Measurements from ENCODE around the gene CYBC1. TPM values are rescaled to one million over a fixed set of nuclear protein-coding genes. Genes with fewer than 3 reads are reported as not detected.
"Not testable (repeated sequence)": the region's sequence is repeated elsewhere in the genome, so short reads cannot be mapped to it uniquely, and the experiment has no call there.

Gene CYBC1
- total and polyA plus RNA-seq, 2 of the 8 experiments (the other 6 are each of a cell fraction or from before 2014, with no cell fraction given): 74.6 to 81.4 TPM

DNA sequence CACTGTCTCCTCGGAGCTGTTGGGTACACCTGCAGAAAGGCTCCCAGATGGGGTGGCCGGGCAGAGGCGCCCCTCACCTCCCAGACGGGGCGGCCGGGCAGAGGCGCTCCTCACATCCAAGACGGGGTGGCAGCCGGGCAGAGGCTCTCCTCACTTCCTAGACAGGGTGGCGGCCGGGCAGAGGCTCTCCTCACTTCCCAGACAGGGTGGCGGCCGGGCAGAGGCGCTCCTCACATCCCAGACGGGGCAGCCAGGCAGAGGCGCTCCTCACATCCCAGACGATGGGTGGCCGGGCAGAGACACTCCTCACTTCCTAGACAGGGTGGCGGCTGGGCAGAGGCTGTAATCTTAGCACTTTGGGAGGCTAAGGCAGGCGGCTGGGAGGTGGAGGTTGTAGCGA, 3.2 kb upstream of the CYBC1 start:
- peak in 1 of 2 experiments; percentile 8; a peak in 1 of 3 replicates for TF ChIP-seq EP300 (IDR thresholded peaks at IDR 0.05; ENCODE audit: borderline replicate concordance in 1 of 2, low read depth in 2 of 2, low read length in 2 of 2)
- Histone ChIP-seq H3K9me3 (ENCODE audit: insufficient read depth in 2 of 2, low read depth in 1 of 2, low read length in 1 of 2) (peaks cover 2 to 10% of the 10 kb centered on the region in 2 experiments; a peak in 3 of 4 replicates), H3K4me1 (replicated peaks in 1 of 4; ENCODE audit: control insufficient read depth in 3 of 4, insufficient read depth in 4 of 4, low read length in 3 of 4) (peaks cover 0 to 14% (median 5%) of the 10 kb centered on the region in 4 experiments; a peak in 6 of 7 replicates)
- H3K79me2 ChIP-seq (ENCODE audit: control insufficient read depth in 1 of 2, insufficient read depth in 2 of 2, low read length in 2 of 2); H3K36me3 ChIP-seq (ENCODE audit: control insufficient read depth in 2 of 4, insufficient read depth in 4 of 4, low read length in 3 of 4); H3K27ac ChIP-seq (ENCODE audit: low read depth, low read length); H4K8ac ChIP-seq (ENCODE audit: extremely low read depth, insufficient read depth, low read length); H3K79me1 ChIP-seq (ENCODE audit: low read depth, low read length); H3K4ac ChIP-seq (replicated peaks; ENCODE audit: insufficient read length, low read depth, low read length); H3K23me2 ChIP-seq (ENCODE audit: low read depth, low read length); CTCF ChIA-PET (ENCODE audit: partially characterized antibody); H2BK15ac ChIP-seq (ENCODE audit: low read length); H3K56ac ChIP-seq (replicated peaks; ENCODE audit: insufficient read length, low read depth, low read length); H3K18ac ChIP-seq (ENCODE audit: extremely low read depth, low read length); H3K9ac ChIP-seq (replicated peaks in 1 of 4; ENCODE audit: extremely low read depth in 1 of 4, low read depth in 3 of 4, low read length in 3 of 4); H2BK20ac ChIP-seq (ENCODE audit: low read length); H3K4me3 ChIP-seq (ENCODE audit: extremely low read depth in 1 of 4, insufficient read depth in 2 of 4, low read depth in 3 of 4, low read length in 4 of 4); H2BK5ac ChIP-seq (ENCODE audit: low read depth, low read length); DNase-seq (ENCODE audit: low read depth in 1 of 2, low spot score in 2 of 2); H2AFZ ChIP-seq (ENCODE audit: low read length); H4K5ac ChIP-seq (ENCODE audit: insufficient read length, low read depth, low read length); H2AK5ac ChIP-seq (ENCODE audit: low read depth, low read length); H3K4me2 ChIP-seq (ENCODE audit: insufficient read depth in 1 of 2, low read depth in 2 of 2, low read length in 2 of 2); H3K23ac ChIP-seq (ENCODE audit: insufficient read length); H3K27me3 ChIP-seq (replicated peaks in 1 of 4; ENCODE audit: control insufficient read depth in 3 of 4, extremely low read depth in 1 of 4, insufficient read depth in 3 of 4, low read length in 3 of 4); FAIRE-seq; H4K91ac ChIP-seq (replicated peaks; ENCODE audit: insufficient read length, low read length); H2BK12ac ChIP-seq (ENCODE audit: low read depth, low read length); H2BK120ac ChIP-seq (replicated peaks; ENCODE audit: low read depth, low read length); H4K20me1 ChIP-seq (replicated peaks in 1 of 2; ENCODE audit: control insufficient read depth in 1 of 2, insufficient read depth in 2 of 2, low read length in 2 of 2); H3K14ac ChIP-seq (ENCODE audit: insufficient read length): not testable (repeated sequence)
- 88% methylated on average over 19 of the region's 21 CpGs; no CpG with 5 or more reads in 1 of the 2 experiments for WGBS, 2 experiments (ENCODE audit: extremely low coverage in 1 of 2, insufficient coverage in 1 of 2, insufficient read length in 1 of 2, insufficient replicate concordance in 2 of 2, low coverage in 1 of 2, low lambda C conversion rate in 2 of 2, missing lambda C conversion rate in 1 of 2)
- POLR2A ChIA-PET (ENCODE audit: partially characterized antibody): interaction anchor here (0.7 kb wide), 1 partner anchor 285 kb away, joined by 3 read pairs; no protein-coding TSS in a partner anchor

Data from H1 (cell line).